ENCODE results near the gene CCDC71L. TPM values are rescaled to one million over a fixed set of nuclear protein-coding genes. Genes with fewer than 3 reads are reported as not detected.

The CCDC71L gene
- total RNA-seq, 1 donor from 2014 or later = 108 TPM

- DNase-seq (ENCODE audit: low spot score in 2 of 2) = no peak
- FAIRE-seq = no peak
Measured at GRCh38 chr7:106629516-106629915, 31.4 kb downstream of the CCDC71L start.

- no peak for FAIRE-seq
- DNase-seq (ENCODE audit: low spot score in 2 of 2) = no peak
Measured at GRCh38 chr7:106626376-106627164, 34.4 kb downstream of the CCDC71L start.

DNA sequence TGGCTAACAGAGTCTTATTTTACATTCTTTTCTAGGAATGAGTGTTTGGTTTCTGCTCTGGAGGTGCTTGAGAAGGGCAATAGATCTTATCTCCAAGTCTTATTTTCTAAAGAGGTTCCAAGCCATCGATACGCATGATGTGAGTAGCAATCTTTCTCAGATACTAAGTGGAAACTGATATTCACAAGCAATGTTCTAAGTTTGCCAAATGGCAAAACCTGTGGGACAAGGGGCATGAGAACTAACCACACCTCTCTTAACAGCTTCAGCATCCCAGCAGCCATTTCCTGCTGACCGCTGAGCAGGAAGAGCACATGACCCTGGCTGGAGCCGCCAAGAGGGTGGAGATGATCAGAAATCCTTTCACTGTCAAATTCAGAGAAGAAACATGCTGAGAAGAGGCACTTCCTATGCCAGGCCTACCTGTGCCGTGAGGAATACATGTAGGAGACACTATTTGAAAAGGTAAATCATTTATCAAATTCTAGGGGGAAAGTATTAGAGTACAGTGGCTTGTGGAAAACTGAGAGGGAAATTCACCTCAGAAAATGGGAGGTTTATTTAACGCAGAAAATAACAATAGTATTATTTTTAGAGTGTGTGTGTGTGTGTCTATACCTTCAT lies 35.2 kb downstream of the CCDC71L start:
- DNase-seq (ENCODE audit: low spot score in 2 of 2) (no peak), FAIRE-seq (no peak)

GRCh38 chr7:106623853-106624252 lies 37.1 kb downstream of the CCDC71L start:
- no peak for DNase-seq (ENCODE audit: low spot score in 2 of 2)
- no peak for FAIRE-seq

DNA sequence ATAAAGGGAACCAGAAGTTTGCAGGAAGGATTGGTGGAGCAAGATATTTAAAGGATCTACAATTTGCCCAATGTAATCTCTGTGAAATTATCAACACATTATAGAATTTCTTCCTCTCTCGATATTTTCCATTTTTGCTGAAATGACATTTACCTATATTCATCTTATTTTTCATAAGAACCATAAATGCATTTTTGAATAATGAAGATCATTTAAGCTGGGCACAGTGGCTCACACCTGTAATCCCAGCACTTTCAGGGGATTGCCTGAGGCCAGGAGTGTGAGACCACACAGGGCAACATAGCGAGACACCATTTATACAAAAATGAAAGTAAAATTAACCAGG lies 37.7 kb downstream of the CCDC71L start:
- DNase-seq (ENCODE audit: low spot score in 2 of 2) (no peak), FAIRE-seq (no peak)

GRCh38 chr7:106622654-106623314 lies 38.2 kb downstream of the CCDC71L start:
- no peak for FAIRE-seq
- no peak for DNase-seq (ENCODE audit: low spot score in 2 of 2)

- DNase-seq (ENCODE audit: low spot score in 2 of 2) (no peak), FAIRE-seq (no peak)
Measured at GRCh38 chr7:106621393-106622132, 39.4 kb downstream of the CCDC71L start.

DNA sequence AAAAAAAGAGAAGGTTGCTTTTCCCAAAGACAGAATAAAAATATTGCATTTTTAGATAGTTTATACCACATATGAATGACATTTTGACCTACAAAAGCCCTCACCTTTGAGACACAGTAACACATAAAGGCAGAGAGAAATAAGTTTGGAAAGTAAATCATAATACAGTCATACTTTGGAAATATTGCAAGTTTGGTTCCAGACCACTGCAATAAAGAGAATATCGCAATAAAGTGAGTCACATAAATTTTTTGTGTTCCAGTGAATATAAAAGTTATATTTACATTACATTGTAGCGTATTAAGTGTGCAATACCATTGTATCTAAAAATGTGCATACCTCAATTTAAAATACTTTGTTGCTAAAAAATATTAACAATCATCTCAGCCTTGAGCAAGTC lies 40.3 kb downstream of the CCDC71L start:
- FAIRE-seq (no peak), DNase-seq (ENCODE audit: low spot score in 2 of 2) (no peak)

DNA sequence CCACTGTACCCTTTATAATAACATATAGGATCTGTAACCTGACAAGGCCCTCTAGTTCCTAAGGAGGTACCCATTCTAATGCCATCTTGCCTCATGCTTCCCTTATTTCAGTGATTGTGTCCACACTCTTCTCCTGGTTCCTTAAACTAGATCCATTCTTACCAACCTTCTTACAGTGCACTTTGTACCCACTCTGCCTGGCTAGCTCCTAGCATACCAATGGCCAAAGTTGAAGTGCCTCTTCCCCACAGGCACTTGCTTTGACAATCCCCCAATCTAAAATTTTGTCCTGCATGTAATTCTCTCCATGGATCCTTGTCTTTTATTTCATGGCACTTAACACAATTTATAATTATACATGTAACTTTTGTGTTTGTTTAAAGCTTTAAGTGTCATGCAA lies 40.9 kb downstream of the CCDC71L start:
- FAIRE-seq (no peak), DNase-seq (ENCODE audit: low spot score in 2 of 2) (no peak)

DNA sequence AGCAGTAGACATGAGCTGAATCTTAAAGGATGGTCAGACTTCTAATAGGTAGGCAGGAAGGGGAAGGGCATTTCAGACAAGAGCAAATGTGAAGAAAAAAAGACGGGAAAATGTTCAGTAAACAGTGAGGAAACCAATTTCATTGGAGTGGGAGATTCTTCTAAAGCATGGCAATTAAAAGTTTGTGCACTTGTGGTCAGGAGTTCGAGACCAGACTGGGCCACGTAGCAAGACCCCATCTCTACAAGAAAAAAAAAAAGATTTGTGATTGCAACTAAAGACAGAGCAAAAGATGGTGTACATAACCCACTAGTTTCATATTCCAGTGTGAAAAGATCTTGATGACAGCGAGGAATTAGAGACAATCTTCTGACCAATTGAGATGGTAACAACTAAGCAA lies 41.7 kb downstream of the CCDC71L start:
- FAIRE-seq = no peak
- DNase-seq (ENCODE audit: low spot score in 2 of 2) = no peak

GRCh38 chr7:106618480-106618879 lies 42.5 kb downstream of the CCDC71L start:
- no peak for DNase-seq (ENCODE audit: low spot score in 2 of 2)
- no peak for FAIRE-seq

DNA sequence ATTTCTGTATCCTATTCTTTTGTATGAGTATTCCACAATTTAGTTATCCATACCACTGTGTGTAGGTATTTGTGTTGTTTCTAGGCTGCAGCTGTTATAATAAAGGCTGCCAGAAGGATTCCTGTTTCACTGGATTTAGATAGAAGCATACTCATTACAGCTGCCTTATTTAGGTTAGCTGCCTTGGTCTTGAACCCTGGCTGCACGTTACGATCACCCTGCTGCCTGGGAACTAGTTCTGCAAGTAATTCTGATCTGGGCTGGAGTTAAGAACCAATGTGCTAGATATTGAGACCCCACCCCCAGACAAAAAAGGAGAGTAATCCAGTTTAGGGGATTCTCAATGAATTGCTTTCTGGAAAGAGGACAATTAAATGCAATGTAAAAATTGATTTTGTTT lies 43.1 kb downstream of the CCDC71L start:
- DNase-seq (ENCODE audit: low spot score in 2 of 2) (no peak), FAIRE-seq (no peak)

- FAIRE-seq (no peak), DNase-seq (ENCODE audit: low spot score in 2 of 2) (no peak)
Measured at GRCh38 chr7:106616708-106617051, 44.3 kb downstream of the CCDC71L start.

- no peak for FAIRE-seq
- no peak for DNase-seq (ENCODE audit: low spot score in 2 of 2)
Measured at GRCh38 chr7:106615808-106616707, 44.9 kb downstream of the CCDC71L start.

DNA sequence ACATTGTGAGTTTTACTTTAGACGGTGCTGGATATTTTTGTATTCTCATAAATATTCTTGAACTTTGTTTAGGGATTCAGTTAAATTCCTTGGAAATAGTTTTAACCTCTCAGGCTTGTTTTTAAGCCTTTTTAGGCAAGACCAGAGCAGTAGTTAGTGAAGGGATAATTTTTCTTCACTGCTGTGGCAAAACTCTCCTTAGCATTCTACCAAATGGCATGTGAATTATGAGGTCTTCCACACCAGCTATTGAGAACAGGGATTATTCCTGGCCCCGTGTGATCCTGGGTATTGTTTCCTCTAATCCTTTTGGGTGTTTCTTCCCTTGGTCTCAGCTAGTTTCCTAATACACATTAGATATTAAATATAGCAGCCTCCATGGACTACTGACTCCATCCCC lies 46.2 kb downstream of the CCDC71L start:
- FAIRE-seq (no peak), DNase-seq (ENCODE audit: low spot score in 2 of 2) (no peak)

DNA sequence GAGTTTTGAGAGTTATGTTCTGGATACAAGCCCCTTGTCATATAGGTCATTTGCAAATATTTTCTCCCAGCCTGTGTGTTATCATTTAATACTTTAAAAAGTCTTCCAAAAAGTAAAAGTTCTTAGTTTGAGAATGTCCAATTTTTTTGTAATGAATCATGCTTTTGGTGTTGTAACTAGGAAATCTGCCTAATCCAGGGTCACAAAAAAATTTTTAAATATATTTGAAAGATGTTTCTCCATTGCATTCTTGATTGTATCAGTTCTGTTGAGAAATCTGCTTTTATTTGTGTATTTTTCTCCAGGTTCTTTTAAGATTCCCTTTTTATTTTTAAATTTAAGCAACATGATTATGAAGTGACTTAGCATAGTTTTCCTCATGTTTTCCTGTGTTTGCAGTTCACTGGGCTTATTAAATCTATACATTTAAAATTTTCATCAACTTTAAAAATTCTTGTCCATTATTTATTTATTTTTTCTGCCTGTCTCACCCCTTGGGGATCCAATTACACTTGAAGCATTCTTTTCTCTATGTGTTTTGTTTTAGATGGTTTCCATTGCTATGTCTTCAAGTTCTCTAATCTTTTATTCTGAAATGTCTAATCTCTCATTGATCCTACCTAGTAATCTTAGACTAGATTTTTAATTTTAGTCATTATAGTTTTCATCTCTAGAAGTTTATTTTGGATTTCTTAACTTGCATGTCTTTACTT lies 47.0 kb downstream of the CCDC71L start:
- no peak for DNase-seq (ENCODE audit: low spot score in 2 of 2)
- no peak for FAIRE-seq

DNA sequence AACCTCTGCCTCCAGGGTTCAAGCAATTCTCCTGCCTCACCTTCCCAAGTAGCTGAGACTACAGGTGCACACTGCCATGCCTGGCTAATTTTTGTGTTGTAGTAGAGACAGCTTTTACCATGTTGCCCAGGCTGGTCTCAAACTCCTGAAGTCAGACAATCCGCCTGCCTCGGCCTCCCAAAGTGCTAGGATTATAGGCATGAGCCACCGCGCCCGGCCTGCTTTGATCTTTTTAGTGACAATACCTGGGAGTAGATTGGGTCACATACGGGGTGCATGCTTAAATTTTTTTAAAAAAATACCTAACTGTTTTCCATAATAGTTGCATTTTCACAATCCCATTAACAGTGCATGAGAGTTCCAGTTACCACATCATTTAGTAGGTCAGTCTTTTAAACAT lies 47.7 kb downstream of the CCDC71L start:
- DNase-seq (ENCODE audit: low spot score in 2 of 2) (no peak), FAIRE-seq (no peak)

DNA sequence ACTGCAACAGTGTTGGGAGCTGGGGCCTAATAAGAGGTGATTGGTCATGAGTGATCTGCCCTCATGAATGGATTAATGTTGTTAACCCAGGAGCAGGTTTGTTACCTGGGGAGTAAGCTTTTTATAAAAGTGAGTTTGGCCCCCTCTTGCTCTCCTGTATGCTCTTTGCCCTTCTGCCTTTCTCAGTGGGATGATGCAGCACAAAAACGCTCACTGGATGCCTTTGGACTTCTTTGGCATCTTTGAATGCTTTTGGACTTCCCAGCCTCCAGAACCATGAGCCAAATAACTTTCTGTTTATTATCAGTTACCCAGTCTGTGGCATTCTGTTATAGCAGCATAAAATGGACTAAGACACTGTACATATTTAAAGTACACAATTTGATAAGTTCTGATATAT lies 48.5 kb downstream of the CCDC71L start:
- no peak for DNase-seq (ENCODE audit: low spot score in 2 of 2)
- no peak for FAIRE-seq

DNA sequence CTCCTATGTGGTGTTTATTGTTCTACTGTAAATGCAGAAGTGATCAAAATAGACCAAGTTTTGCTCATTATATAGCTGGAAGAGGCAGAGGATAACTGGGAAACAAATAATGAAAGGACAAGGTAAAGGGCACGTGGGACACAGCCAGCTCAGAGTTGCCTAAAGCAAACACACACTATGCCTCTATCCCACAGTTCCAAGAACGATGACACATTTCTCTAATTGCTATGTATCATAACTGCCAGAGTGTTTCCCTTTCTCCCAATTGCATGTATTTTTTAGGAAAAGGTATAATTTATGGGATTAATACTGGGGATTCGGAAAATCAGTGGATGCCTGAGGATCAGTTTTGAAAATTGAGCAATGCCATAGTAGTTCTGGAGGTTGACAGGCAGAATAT lies 49.0 kb downstream of the CCDC71L start:
- FAIRE-seq (no peak), DNase-seq (ENCODE audit: low spot score in 2 of 2) (no peak)

All from frontal cortex (tissue), 4 donors.